Endothelial cell (in vitro differentiated cells): Measurements from ENCODE around the gene MROH9. TPM values are rescaled to one million over a fixed set of nuclear protein-coding genes. Genes with fewer than 3 reads are reported as not detected.

Experiments used
- DNase-seq: peaks from one replicate; pipeline ENCODE4 v3.0.0; 2021; ENCODE audit warnings: low spot score
- H3K27ac Mint-ChIP-seq: one replicate; pipeline ENCODE4 v1.8.0; 2021; ENCODE audit warnings: mixed read lengths, inconsistent platforms; ENCODE audit not compliant: unreplicated experiment
- H3K27me3 Mint-ChIP-seq: one replicate; pipeline ENCODE4 v1.8.0; 2021; ENCODE audit warnings: mild to moderate bottlenecking, moderate library complexity, mixed read lengths, inconsistent platforms; ENCODE audit not compliant: unreplicated experiment
- H3K36me3 Mint-ChIP-seq: one replicate; pipeline ENCODE4 v1.8.0; 2021; ENCODE audit warnings: mild to moderate bottlenecking, low read depth, mixed read lengths, inconsistent platforms; ENCODE audit not compliant: unreplicated experiment
- H3K4me1 Mint-ChIP-seq: one replicate; pipeline ENCODE4 v1.8.0; 2021; ENCODE audit warnings: mild to moderate bottlenecking, mixed read lengths, inconsistent platforms; ENCODE audit not compliant: unreplicated experiment
- H3K4me3 Mint-ChIP-seq: one replicate; pipeline ENCODE4 v1.8.0; 2021; ENCODE audit warnings: mild to moderate bottlenecking, mixed read lengths, inconsistent platforms; ENCODE audit not compliant: unreplicated experiment
- H3K9me3 Mint-ChIP-seq: one replicate; pipeline ENCODE4 v1.8.0; 2021; ENCODE audit warnings: mixed read lengths, inconsistent platforms; ENCODE audit not compliant: unreplicated experiment
- total RNA-seq: library from RNA; stranded (reverse); fragmentation: NEBNext Ultra II Directional; extraction: Animal tissue kit (Norgen Biotek cat#: 25700); gene quantifications from one replicate; pipeline ENCODE4 v1.2.1, GENCODE V29; 2021; ENCODE audit not compliant: unreplicated experiment
- TF ChIP-seq, protein P1 (sequence below): fragments of 200-600 bp; sonication (generic); IDR thresholded peaks from one replicate; pipeline ENCODE4 v1.5.0; 2021; ENCODE audit warnings: antibody characterized with exemption; ENCODE audit not compliant: unreplicated experiment

Gene MROH9
- total RNA-seq, 1 donor from 2014 or later, result not detected

DNA sequence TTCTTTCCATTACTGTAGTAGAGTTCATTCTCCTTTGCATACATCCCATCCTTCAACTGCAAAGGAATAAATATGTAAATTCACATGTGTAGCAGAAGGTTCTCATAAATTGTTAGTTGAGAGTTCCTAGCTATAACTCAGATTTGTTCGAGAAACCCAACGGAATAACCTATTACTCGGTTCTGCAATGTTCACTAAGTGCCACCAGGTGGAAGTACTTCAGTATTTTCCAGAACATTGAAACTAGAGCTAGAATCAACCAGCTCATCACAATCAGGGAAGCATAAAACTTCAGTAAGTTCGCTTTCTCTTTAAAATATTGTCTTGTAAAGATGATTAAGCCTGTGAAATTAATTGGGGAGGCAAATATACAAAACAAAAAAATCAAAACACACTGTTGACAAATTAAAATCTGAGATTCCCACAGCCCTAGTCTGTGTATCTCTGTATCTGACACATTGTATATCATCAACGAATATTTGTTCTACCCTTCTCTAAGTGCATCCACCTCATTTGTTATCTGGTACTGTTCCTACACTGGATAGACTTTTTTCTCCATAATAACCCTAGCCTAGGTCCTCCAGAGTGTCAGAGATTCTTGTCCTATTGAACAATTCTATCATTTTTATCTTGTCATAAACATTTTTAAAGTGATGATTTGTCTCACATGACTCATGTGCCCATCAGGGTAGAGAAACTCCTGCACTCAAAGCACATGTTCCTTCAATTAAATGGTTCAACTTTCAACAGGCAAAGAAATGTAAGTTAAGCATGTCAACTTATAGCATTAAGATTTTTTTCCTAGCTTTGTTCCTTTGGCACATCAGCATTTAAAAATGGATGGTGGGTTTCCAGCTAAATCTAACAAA is 31.9 kb downstream of the MROH9 start:
- TF ChIP-seq, protein P1, sequence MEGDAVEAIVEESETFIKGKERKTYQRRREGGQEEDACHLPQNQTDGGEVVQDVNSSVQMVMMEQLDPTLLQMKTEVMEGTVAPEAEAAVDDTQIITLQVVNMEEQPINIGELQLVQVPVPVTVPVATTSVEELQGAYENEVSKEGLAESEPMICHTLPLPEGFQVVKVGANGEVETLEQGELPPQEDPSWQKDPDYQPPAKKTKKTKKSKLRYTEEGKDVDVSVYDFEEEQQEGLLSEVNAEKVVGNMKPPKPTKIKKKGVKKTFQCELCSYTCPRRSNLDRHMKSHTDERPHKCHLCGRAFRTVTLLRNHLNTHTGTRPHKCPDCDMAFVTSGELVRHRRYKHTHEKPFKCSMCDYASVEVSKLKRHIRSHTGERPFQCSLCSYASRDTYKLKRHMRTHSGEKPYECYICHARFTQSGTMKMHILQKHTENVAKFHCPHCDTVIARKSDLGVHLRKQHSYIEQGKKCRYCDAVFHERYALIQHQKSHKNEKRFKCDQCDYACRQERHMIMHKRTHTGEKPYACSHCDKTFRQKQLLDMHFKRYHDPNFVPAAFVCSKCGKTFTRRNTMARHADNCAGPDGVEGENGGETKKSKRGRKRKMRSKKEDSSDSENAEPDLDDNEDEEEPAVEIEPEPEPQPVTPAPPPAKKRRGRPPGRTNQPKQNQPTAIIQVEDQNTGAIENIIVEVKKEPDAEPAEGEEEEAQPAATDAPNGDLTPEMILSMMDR, result peak; percentile 73
- Mint-ChIP-seq H3K27me3 (no peaks in the 10 kb centered on the region), H3K27ac (no peak overlapping the region), H3K4me3 (no peak overlapping the region), H3K9me3 (no peaks in the 10 kb centered on the region), H3K36me3 (no peaks in the 10 kb centered on the region), H3K4me1 (no peaks in the 10 kb centered on the region)
- DNase-seq, result no peak

DNA sequence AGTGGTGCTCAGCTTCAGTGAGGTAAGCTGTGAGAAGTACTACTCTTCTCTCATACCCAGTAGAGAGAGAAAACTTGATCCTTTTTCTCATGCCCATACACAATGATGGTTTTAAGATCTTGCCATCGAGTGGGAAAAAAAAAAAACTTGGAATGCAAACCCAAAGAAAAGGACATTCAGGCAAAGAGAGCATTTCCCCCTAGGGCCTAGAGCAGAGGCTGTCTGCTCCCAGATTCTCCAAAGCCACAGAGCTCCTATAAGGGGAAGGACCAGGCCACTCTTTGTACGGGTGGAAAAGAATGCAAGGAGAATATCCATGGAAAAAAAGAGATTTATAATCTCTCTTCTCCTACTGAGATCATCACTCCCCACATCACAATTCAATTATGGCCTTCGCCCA is 34.9 kb downstream of the MROH9 start:
- no peaks in the 10 kb centered on the region for H3K9me3 Mint-ChIP-seq
- TF ChIP-seq, protein P1, result no peak
- H3K36me3 Mint-ChIP-seq, result no peaks in the 10 kb centered on the region
- H3K27ac Mint-ChIP-seq, result no peak overlapping the region
- H3K4me1 Mint-ChIP-seq, result no peaks in the 10 kb centered on the region
- H3K4me3 Mint-ChIP-seq, result no peak overlapping the region
- no peak for DNase-seq
- H3K27me3 Mint-ChIP-seq, result no peaks in the 10 kb centered on the region

DNA sequence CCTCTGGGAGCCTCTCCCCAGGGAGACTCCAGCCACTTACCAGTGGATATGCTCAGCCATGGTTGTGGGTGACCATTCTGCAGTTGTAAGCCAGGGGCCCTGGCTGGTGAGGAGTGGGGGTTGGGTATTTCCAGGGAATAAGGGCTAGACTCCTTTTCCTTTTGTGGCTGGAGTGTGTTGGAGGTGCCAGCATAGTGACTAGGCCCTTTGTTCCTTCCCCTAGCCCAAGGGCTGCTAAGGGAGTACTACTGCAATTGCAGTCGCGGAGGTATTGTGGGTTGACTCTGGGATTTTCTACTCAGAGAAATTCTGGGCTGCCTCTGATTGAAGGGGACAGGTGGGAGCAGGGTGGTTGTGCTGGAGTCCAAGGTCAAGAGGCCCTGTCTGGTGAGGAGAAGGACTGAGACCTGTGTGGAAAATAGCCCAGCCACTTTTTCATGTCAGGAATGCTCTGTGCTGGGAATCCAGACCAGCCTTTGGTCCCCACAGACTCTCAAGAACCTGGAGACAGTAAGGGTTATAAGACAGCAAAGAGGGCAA is 43.1 kb downstream of the MROH9 start:
- H3K9me3 Mint-ChIP-seq, result no peaks in the 10 kb centered on the region
- TF ChIP-seq, protein P1, result no peak
- H3K4me3 Mint-ChIP-seq, result no peak overlapping the region
- H3K36me3 Mint-ChIP-seq, result no peaks in the 10 kb centered on the region
- H3K27me3 Mint-ChIP-seq, result no peaks in the 10 kb centered on the region
- no peaks in the 10 kb centered on the region for H3K4me1 Mint-ChIP-seq
- H3K27ac Mint-ChIP-seq, result no peak overlapping the region
- DNase-seq, result no peak

DNA sequence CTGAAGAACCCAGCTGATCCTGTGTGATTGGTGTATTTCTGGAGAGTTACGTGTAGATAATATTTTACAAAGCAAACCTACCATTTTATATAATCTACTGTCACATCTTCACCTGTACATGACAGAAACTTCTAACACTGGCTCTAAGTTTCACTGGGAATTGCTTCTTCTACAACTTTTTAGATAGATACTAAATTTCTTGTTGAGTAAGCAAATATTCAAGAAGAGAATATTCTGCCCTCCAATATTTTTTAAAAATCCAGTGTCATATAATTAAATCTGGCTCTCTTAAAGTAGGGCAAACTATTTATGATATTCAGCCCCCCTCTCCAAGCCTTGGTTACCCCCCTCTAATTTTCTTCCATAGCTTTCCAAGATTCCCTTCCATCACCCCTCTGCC is 50.1 kb downstream of the MROH9 start:
- Mint-ChIP-seq H3K36me3 (no peaks in the 10 kb centered on the region), H3K27ac (no peak overlapping the region), H3K9me3 (no peaks in the 10 kb centered on the region), H3K4me1 (no peaks in the 10 kb centered on the region), H3K4me3 (no peak overlapping the region), H3K27me3 (no peaks in the 10 kb centered on the region)
- no peak for DNase-seq
- TF ChIP-seq, protein P1, result no peak

DNA sequence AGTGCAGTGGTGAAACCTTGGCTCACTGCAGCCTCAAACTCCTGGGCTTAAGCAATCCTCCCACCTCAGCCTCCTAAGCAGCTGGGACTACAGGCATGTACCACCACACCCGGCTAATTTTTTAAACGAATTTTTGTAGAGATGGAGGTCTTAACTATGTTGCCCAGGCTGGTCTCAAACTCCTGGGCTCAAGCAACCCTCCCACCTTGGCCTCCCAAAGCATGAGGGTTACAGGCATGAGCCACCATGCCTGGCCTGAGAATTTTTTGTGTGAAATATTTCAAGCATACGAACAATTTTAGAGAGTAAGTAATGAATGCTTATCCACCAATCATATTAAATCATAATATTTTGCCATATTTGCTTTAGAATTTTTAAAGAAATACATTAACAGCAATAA is 51.6 kb downstream of the MROH9 start:
- no peaks in the 10 kb centered on the region for H3K27me3 Mint-ChIP-seq
- H3K9me3 Mint-ChIP-seq, result no peaks in the 10 kb centered on the region
- no peaks in the 10 kb centered on the region for H3K36me3 Mint-ChIP-seq
- TF ChIP-seq, protein P1, result no peak
- H3K27ac Mint-ChIP-seq, result no peak overlapping the region
- no peak overlapping the region for H3K4me3 Mint-ChIP-seq
- no peaks in the 10 kb centered on the region for H3K4me1 Mint-ChIP-seq
- DNase-seq, result no peak
